ENCODE results near the gene VPREB1.
"Not testable (repeated sequence)": the region's sequence is repeated elsewhere in the genome, so short reads cannot be mapped to it uniquely, and the experiment has no call there.

VPREB1 gene

GRCh38 chr22:22244316-22245250 lies at the start of gene VPREB1:
TSS of gene VPREB1 (plus strand) at chr22:22244786. CDS start at chr22:22244814, 28 bp downstream.
- DNase-seq = no peak

- no peak for DNase-seq
Observed at GRCh38 chr22:22194931-22195264, 49.7 kb upstream of the VPREB1 start.

GRCh38 chr22:22195265-22196017 lies 49.1 kb upstream of the VPREB1 start:
- no peak for DNase-seq

- no peak for DNase-seq
Observed at GRCh38 chr22:22196018-22196533, 48.5 kb upstream of the VPREB1 start.

GRCh38 chr22:22196833-22197477 lies 47.6 kb upstream of the VPREB1 start:
- no peak for DNase-seq

GRCh38 chr22:22197993-22198402 lies 46.6 kb upstream of the VPREB1 start:
- no peak for DNase-seq

- no peak for DNase-seq
Observed at GRCh38 chr22:22198751-22199150, 45.8 kb upstream of the VPREB1 start.

GRCh38 chr22:22199634-22200033 lies 45.0 kb upstream of the VPREB1 start:
- no peak for DNase-seq

GRCh38 chr22:22200569-22201184 lies 43.9 kb upstream of the VPREB1 start:
- DNase-seq = no peak

GRCh38 chr22:22201185-22201929 lies 43.2 kb upstream of the VPREB1 start:
- DNase-seq = peak; percentile 3

GRCh38 chr22:22201930-22202343 lies 42.6 kb upstream of the VPREB1 start:
- DNase-seq = no peak

GRCh38 chr22:22203048-22203971 lies 41.3 kb upstream of the VPREB1 start:
- DNase-seq = no peak

GRCh38 chr22:22207845-22208564 lies 36.6 kb upstream of the VPREB1 start:
- DNase-seq = no peak

GRCh38 chr22:22208652-22209051 lies 35.9 kb upstream of the VPREB1 start:
- no peak for DNase-seq

- not testable (repeated sequence) for DNase-seq
Observed at GRCh38 chr22:22209080-22209640, 35.4 kb upstream of the VPREB1 start.

- no peak for DNase-seq
Observed at GRCh38 chr22:22210375-22210774, 34.2 kb upstream of the VPREB1 start.

- no peak for DNase-seq
Observed at GRCh38 chr22:22210889-22211833, 33.4 kb upstream of the VPREB1 start.

- DNase-seq = no peak
Observed at GRCh38 chr22:22213231-22213630, 31.4 kb upstream of the VPREB1 start.
